GM20000 (cell line): ENCODE measurements around the gene DRICH1.
"Not testable (repeated sequence)": the region's sequence is repeated elsewhere in the genome, so short reads cannot be mapped to it uniquely, and the experiment has no call there.

Source experiments
- DNase-seq: peaks from one replicate; pipeline ENCODE4 v3.0.0; 2012; ENCODE audit warnings: low spot score
- TF ChIP-seq, protein P1 (sequence below): IDR thresholded peaks from 2 replicates; pipeline ENCODE4 v1.5.1; 2012; ENCODE audit warnings: mild to moderate bottlenecking, control low read depth; ENCODE audit errors: extremely low read depth, missing control alignments

The DRICH1 gene

DNA sequence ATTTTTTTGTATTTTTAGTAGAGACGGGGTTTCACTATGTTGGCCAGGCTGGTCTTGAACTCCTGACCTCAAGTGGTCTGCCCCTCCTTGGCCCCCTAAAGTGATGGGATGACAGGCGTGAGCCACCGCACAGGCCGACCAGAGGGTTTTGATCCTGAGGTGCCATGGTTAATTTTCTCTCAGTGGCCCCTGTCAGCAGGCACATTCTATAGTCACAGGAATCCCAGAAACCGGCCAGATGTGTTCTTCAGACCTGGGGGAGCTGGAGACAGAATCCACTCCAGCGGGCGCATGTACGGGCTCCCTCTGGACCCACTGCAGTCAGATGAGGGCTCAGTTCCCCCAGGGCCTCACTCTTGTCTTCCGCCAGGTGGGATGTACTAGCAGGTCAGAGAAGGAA lies 69.0 kb downstream of the DRICH1 start:
- DNase-seq: no peak
- TF ChIP-seq, protein P1, sequence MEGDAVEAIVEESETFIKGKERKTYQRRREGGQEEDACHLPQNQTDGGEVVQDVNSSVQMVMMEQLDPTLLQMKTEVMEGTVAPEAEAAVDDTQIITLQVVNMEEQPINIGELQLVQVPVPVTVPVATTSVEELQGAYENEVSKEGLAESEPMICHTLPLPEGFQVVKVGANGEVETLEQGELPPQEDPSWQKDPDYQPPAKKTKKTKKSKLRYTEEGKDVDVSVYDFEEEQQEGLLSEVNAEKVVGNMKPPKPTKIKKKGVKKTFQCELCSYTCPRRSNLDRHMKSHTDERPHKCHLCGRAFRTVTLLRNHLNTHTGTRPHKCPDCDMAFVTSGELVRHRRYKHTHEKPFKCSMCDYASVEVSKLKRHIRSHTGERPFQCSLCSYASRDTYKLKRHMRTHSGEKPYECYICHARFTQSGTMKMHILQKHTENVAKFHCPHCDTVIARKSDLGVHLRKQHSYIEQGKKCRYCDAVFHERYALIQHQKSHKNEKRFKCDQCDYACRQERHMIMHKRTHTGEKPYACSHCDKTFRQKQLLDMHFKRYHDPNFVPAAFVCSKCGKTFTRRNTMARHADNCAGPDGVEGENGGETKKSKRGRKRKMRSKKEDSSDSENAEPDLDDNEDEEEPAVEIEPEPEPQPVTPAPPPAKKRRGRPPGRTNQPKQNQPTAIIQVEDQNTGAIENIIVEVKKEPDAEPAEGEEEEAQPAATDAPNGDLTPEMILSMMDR: no peak

DNA sequence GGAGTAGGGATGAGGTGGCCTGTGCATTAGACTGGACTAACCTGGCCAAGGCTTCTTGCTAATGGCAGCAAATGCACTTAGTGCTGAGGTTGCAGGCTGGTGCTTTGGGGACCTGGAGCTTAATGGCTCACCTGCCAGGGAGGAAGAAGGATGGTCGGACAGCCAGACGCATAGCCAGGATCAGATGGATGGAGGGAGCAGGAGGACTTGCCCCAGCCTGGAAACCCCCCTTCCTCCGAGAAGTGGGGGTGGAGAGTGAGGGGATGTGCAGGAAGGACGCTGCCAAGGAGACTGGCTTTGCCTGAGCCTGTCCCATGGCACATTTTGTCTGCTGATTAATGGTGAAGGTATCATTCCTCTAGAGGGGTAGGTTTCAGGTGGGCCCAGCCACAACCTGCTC lies 69.9 kb downstream of the DRICH1 start:
- no peak for DNase-seq
- TF ChIP-seq, protein P1: no peak

DNA sequence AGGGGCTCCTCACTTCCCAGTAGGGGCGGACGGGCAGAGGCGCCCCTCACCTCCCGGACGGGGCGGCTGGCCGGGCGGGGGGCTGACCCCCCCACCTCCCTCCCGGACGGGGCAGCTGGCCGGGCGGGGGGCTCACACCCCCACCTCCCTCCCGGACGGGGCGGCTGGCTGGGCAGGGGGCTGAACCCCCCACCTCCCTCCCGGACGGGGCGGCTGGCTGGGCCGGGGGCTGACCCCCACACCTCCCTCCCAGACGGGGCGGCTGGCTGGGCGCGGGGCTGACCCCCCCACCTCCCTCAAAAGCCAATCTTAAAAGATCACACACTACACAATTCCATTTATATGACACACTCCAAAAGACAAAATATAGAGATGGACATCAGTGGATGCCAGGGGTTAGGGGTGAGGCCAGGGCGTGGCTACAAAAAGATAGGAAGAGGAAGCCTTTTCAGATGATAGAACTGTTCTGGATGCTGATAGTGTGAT lies 71.1 kb downstream of the DRICH1 start:
- DNase-seq: not testable (repeated sequence)

DNA sequence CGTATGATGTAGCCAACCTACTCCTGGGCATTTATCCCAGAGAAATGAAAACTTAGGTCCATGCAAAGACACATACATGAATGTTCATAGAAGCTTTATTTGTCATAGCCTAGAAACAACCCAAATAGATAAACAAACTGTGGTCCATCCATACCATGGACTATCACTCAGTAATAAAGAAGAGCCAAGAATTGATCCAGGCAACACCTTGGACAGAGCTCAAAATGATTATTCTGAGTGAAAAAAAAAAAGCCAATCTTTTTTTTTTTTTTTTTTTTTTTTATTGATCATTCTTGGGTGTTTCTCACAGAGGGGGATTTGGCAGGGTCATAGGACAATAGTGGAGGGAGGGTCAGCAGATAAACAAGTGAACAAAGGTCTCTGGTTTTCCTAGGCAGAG lies 71.9 kb downstream of the DRICH1 start:
- DNase-seq: not testable (repeated sequence)
